Measurements from ENCODE around the gene RAMP2. TPM values are rescaled to one million over a fixed set of nuclear protein-coding genes. Genes with fewer than 3 reads are reported as not detected.

The RAMP2 gene
- total and polyA plus RNA-seq, 2 of the 13 experiments (the other 11 are each of a cell fraction or from before 2014, with no cell fraction given), result 1.4 to 5.2 TPM

DNA sequence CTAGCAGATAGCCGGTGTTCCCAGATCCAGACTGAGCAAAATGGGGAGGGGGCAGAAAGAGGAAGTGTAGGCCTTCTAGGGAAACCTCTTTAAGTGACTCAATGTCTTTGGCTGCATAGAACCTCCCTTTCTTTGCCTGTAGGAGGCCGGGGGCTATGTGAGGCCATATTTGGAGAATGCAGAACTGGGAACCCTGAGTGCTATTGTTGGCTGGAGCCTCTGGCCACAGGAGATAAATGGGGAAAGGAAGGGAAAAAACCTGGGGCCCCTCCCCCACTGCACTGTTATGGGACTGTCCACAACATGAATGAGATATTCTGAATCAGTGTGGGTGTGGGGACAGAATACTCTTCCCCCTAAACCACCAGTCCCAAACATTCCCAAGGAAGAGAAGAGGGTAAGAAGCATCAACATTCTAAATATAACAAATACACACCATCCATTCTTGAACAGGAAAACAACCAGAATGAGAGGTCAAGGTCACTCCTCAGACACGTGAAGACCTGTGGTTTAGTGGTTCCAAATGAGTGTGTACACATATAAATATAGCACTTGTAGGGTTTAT lies 14.6 kb downstream of the RAMP2 start (continued):
- TF ChIP-seq, protein P1, sequence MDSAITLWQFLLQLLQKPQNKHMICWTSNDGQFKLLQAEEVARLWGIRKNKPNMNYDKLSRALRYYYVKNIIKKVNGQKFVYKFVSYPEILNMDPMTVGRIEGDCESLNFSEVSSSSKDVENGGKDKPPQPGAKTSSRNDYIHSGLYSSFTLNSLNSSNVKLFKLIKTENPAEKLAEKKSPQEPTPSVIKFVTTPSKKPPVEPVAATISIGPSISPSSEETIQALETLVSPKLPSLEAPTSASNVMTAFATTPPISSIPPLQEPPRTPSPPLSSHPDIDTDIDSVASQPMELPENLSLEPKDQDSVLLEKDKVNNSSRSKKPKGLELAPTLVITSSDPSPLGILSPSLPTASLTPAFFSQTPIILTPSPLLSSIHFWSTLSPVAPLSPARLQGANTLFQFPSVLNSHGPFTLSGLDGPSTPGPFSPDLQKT (CRISPR knock-in tag; IDR thresholded peaks at IDR 0.05; ENCODE audit: borderline replicate concordance), result no peak
- peak; percentile 62 for TF ChIP-seq RXRB (CRISPR knock-in tag; IDR thresholded peaks at IDR 0.05; ENCODE audit: borderline replicate concordance)
- TF ChIP-seq NCOA2 (CRISPR knock-in tag; IDR thresholded peaks at IDR 0.05), result 0 out of 2 replicates have a peak, but pooled peaks have one; percentile 43
- TF ChIP-seq, protein P2, sequence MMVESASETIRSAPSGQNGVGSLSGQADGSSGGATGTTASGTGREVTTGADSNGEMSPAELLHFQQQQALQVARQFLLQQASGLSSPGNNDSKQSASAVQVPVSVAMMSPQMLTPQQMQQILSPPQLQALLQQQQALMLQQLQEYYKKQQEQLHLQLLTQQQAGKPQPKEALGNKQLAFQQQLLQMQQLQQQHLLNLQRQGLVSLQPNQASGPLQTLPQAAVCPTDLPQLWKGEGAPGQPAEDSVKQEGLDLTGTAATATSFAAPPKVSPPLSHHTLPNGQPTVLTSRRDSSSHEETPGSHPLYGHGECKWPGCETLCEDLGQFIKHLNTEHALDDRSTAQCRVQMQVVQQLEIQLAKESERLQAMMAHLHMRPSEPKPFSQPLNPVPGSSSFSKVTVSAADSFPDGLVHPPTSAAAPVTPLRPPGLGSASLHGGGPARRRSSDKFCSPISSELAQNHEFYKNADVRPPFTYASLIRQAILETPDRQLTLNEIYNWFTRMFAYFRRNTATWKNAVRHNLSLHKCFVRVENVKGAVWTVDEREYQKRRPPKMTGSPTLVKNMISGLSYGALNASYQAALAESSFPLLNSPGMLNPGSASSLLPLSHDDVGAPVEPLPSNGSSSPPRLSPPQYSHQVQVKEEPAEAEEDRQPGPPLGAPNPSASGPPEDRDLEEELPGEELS (CRISPR knock-in tag; IDR thresholded peaks at IDR 0.05), result peak; percentile 62
- peak; percentile 19; the same call in 1 of the 2 replicates for TF ChIP-seq CREM (IDR thresholded peaks at IDR 0.05)
- TF ChIP-seq CREM (CRISPR knock-in tag; IDR thresholded peaks at IDR 0.05), result no peak
- no peak for TF ChIP-seq FIP1L1 (IDR thresholded peaks at IDR 0.05; ENCODE audit: borderline replicate concordance, insufficient read depth, low read depth, low read length)
- peak; percentile 74 for TF ChIP-seq BHLHE40 (IDR thresholded peaks at IDR 0.05; ENCODE audit: low read length)
- TF ChIP-seq SOX5 (CRISPR knock-in tag; IDR thresholded peaks at IDR 0.05; ENCODE audit: borderline replicate concordance), result peak; percentile 69
- TF ChIP-seq, protein P3, sequence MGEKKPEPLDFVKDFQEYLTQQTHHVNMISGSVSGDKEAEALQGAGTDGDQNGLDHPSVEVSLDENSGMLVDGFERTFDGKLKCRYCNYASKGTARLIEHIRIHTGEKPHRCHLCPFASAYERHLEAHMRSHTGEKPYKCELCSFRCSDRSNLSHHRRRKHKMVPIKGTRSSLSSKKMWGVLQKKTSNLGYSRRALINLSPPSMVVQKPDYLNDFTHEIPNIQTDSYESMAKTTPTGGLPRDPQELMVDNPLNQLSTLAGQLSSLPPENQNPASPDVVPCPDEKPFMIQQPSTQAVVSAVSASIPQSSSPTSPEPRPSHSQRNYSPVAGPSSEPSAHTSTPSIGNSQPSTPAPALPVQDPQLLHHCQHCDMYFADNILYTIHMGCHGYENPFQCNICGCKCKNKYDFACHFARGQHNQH (CRISPR knock-in tag; IDR thresholded peaks at IDR 0.05), result 0 out of 2 replicates have a peak, but pooled peaks have one; percentile 28
- TF ChIP-seq, protein P4, sequence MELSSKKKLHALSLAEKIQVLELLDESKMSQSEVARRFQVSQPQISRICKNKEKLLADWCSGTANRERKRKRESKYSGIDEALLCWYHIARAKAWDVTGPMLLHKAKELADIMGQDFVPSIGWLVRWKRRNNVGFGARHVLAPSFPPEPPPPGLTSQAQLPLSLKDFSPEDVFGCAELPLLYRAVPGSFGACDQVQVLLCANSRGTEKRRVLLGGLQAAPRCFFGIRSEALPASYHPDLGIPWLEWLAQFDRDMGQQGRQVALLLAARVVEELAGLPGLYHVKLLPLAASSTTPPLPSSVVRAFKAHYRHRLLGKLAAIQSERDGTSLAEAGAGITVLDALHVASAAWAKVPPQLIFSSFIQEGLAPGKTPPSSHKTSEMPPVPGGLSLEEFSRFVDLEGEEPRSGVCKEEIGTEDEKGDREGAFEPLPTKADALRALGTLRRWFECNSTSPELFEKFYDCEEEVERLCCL (CRISPR knock-in tag; IDR thresholded peaks at IDR 0.05; ENCODE audit: borderline replicate concordance), result no peak
- TF ChIP-seq POLR2G (IDR thresholded peaks at IDR 0.05; ENCODE audit: low read depth, low read length), result peak; percentile 21; the same call in 1 of the 2 replicates
- TF ChIP-seq, protein P5, sequence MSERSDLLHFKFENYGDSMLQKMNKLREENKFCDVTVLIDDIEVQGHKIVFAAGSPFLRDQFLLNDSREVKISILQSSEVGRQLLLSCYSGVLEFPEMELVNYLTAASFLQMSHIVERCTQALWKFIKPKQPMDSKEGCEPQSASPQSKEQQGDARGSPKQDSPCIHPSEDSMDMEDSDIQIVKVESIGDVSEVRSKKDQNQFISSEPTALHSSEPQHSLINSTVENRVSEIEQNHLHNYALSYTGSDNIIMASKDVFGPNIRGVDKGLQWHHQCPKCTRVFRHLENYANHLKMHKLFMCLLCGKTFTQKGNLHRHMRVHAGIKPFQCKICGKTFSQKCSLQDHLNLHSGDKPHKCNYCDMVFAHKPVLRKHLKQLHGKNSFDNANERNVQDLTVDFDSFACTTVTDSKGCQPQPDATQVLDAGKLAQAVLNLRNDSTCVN (CRISPR knock-in tag; IDR thresholded peaks at IDR 0.05; ENCODE audit: borderline replicate concordance), result no peak
- TF ChIP-seq FOXK1 (CRISPR knock-in tag; IDR thresholded peaks at IDR 0.05; ENCODE audit: borderline replicate concordance, low read depth), result peak; percentile 52; the same call in 1 of the 2 replicates
- TF ChIP-seq THAP11 (CRISPR knock-in tag; IDR thresholded peaks at IDR 0.05), result peak; percentile 41
- peak; percentile 74; the same call in 1 of the 2 replicates for TF ChIP-seq NR2C2 (CRISPR knock-in tag; IDR thresholded peaks at IDR 0.05; ENCODE audit: borderline replicate concordance)
- peak; percentile 73 for TF ChIP-seq GATAD2A (CRISPR knock-in tag; IDR thresholded peaks at IDR 0.05)
- TF ChIP-seq, protein P6, sequence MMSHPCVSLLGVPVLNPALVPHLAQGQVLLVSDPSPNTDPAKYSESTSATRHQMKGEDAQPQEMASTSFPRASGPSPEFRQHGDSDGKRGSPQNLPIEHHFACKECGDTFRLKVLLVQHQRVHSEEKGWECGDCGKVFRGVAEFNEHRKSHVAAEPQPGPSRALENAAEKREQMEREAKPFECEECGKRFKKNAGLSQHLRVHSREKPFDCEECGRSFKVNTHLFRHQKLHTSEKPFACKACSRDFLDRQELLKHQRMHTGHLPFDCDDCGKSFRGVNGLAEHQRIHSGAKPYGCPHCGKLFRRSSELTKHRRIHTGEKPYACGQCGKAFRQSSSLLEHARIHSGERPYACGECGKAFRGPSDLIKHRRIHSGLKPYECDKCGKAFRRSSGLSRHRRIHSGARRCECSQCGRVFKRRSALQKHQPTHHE (CRISPR knock-in tag; IDR thresholded peaks at IDR 0.05; ENCODE audit: borderline replicate concordance), result no peak
- peak; percentile 78 for TF ChIP-seq ZNF816 (CRISPR knock-in tag; IDR thresholded peaks at IDR 0.05; ENCODE audit: borderline replicate concordance)
- TF ChIP-seq, protein P7, sequence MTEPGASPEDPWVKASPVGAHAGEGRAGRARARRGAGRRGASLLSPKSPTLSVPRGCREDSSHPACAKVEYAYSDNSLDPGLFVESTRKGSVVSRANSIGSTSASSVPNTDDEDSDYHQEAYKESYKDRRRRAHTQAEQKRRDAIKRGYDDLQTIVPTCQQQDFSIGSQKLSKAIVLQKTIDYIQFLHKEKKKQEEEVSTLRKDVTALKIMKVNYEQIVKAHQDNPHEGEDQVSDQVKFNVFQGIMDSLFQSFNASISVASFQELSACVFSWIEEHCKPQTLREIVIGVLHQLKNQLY (CRISPR knock-in tag; IDR thresholded peaks at IDR 0.05), result peak; percentile 92
- peak; percentile 73; the same call in 1 of the 2 replicates for TF ChIP-seq ZNF383 (CRISPR knock-in tag; IDR thresholded peaks at IDR 0.05; ENCODE audit: borderline replicate concordance)
